ENCODE measurements around the gene MCF2L.

- no peak for TF ChIP-seq POLR2A (IDR thresholded peaks at IDR 0.05)
- no peak for TF ChIP-seq CTCF (IDR thresholded peaks at IDR 0.05)
- peak; percentile 93 for TF ChIP-seq POLR2AphosphoS5 (IDR thresholded peaks at IDR 0.05)
These were observed 44.3 kb downstream of the MCF2L start for GRCh38 chr13:113013303-113013702.
